NT2/D1 (cell line): Measurements from ENCODE around the gene TMC4.

Source experiments
- DNase-seq: peaks from one replicate; pipeline ENCODE4 v3.0.0-alpha.2; 2011; ENCODE audit warnings: low read depth, low spot score
- H3K27me3 ChIP-seq: 2 replicates; pipeline ENCODE4 v1.6.0; 2011; ENCODE audit warnings: mild to moderate bottlenecking; ENCODE audit not compliant: insufficient read length, insufficient read depth
- H3K36me3 ChIP-seq: 2 replicates; pipeline ENCODE4 v1.6.1; 2011; ENCODE audit warnings: mild to moderate bottlenecking, low read length, mixed read lengths; ENCODE audit not compliant: insufficient read depth, insufficient read length
- H3K4me1 ChIP-seq: 2 replicates; pipeline ENCODE4 v1.5.1; 2011; ENCODE audit not compliant: insufficient read depth, insufficient read length
- H3K4me3 ChIP-seq: 2 replicates; pipeline ENCODE4 v1.5.1; 2011; ENCODE audit warnings: low read depth; ENCODE audit not compliant: insufficient read length
- H3K9ac ChIP-seq: 2 replicates; pipeline ENCODE4 v1.6.0; 2011; ENCODE audit warnings: low read depth; ENCODE audit not compliant: insufficient read length
- H3K9me3 ChIP-seq: 2 replicates; pipeline ENCODE4 v1.5.1; 2011; ENCODE audit warnings: mild to moderate bottlenecking, low read length; ENCODE audit not compliant: insufficient read depth
- SUZ12 ChIP-seq: IDR thresholded peaks from 2 replicates; pipeline ENCODE4 v1.6.1; 2011; ENCODE audit not compliant: insufficient read length, insufficient read depth; ENCODE audit errors: extremely low read depth
- YY1 ChIP-seq: IDR thresholded peaks from 2 replicates; pipeline ENCODE4 v1.6.1; 2011; ENCODE audit not compliant: insufficient read length, insufficient read depth
- ZNF274 ChIP-seq: IDR thresholded peaks from 2 replicates; pipeline ENCODE4 v1.6.1; 2011; ENCODE audit warnings: mild to moderate bottlenecking, low read depth, low read length

The TMC4 gene

DNA sequence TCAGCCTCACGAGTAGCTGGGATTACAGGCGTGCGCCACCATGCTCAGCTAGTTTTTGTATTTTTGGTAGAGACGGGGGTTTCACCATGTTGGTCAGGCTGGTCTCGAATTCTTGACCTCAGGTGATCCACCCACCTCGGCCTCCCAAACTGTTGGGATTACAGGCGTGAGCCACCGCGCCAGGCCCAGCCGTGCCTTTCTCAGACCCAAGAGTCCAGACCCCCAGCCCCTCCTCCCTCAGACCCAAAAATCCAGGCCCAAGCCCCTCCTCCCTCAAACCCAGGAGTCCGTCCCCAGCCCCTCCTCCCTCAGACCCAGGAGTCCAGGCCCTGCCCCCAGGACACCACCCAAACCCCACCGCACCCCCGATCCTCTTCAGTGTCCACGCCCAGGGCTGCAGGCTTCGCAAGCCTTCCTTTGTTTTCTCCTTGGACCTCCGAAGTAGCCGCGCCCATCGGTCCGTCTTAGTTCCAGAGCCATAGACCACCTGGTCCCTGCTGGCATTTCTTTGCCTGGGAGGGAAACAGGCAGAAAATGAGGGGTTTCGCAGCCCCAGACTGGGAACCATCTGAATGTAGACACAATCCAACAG is 3.7 kb downstream of the TMC4 start:
- Histone ChIP-seq H3K9me3 (no peaks in the 10 kb centered on the region), H3K36me3 (no peaks in the 10 kb centered on the region), H3K27me3 (no peaks in the 10 kb centered on the region), H3K4me3 (no peak overlapping the region), H3K4me1 (peaks cover 11% of the 10 kb centered on the region), H3K9ac (no peak overlapping the region)
- no peak for DNase-seq
- TF ChIP-seq SUZ12: no peak

DNA sequence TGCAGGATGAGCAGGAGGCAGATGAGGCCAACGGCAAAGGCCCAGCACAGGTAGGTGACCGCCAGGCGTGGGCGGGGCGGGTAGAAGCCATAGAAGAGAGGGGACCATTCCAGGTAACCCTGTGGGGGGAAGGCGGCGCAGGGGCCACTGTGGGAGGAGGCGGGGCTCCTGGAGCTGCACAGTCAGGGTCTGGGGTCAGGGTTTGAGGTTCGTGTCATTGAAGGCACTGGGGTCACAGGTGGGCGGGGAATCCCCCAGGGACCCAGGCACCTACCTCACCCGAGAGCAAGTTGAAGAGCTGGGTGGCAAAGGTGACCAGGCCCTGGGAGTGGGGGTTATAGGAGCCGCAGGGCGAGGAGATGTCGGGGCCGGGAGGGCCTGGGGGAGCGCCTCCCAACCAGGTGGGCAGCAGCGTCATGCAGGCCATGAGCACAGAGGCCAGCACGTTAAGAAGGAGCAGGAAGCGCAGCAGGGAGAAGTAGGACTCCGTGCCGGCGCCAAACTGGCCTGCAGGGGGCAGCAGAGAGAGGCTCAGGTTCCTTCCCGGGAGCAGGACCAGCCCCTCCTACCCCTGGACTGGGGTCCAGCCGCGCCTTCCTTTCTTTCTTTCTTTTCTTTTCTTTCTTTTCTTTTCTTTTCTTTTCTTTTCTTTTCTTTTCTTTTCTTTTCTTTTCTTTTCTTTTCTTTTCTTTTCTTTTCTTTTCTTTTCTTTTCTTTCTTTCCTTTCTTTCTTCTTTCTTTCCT is 4.6 kb downstream of the TMC4 start:
- Histone ChIP-seq H3K4me3 (no peak overlapping the region), H3K9me3 (no peaks in the 10 kb centered on the region)

DNA sequence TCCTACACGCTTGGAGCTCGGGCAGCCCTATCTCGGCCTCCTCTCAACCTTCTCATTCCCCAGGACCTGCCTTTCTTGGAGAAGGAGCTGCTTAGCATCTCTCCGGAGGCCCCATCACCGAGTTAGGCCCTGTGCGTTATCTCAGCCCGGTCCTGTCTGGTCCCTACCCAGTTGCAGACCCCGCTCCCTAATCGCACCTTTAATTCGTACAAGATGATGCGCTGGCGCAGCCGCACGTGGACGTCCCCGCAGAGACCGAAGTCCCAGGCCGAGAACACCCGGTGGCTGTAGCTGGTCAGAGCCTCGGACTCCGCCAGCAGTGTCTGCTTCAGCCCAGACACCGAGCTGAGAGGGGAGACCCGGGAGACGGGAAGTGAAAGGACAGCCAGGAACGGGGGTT is 7.7 kb downstream of the TMC4 start:
- peaks cover 3% of the 10 kb centered on the region for H3K4me1 ChIP-seq
- H3K36me3 ChIP-seq: peaks cover 6% of the 10 kb centered on the region
- H3K27me3 ChIP-seq: no peaks in the 10 kb centered on the region
- no peak for TF ChIP-seq ZNF274
- TF ChIP-seq YY1: no peak
- no peak for TF ChIP-seq SUZ12
- DNase-seq: no peak
- H3K9me3 ChIP-seq: no peaks in the 10 kb centered on the region
- no peak overlapping the region for H3K4me3 ChIP-seq
- no peak overlapping the region for H3K9ac ChIP-seq

More for the DNA sequence above, 4.6 kb downstream of the TMC4 start:
- Histone ChIP-seq H3K27me3 (no peaks in the 10 kb centered on the region), H3K4me1 (peaks cover 9% of the 10 kb centered on the region), H3K9ac (no peak overlapping the region), H3K36me3 (peaks cover 2% of the 10 kb centered on the region)
- TF ChIP-seq ZNF274 (no peak), SUZ12 (no peak), YY1 (no peak)
- DNase-seq: no peak

DNA sequence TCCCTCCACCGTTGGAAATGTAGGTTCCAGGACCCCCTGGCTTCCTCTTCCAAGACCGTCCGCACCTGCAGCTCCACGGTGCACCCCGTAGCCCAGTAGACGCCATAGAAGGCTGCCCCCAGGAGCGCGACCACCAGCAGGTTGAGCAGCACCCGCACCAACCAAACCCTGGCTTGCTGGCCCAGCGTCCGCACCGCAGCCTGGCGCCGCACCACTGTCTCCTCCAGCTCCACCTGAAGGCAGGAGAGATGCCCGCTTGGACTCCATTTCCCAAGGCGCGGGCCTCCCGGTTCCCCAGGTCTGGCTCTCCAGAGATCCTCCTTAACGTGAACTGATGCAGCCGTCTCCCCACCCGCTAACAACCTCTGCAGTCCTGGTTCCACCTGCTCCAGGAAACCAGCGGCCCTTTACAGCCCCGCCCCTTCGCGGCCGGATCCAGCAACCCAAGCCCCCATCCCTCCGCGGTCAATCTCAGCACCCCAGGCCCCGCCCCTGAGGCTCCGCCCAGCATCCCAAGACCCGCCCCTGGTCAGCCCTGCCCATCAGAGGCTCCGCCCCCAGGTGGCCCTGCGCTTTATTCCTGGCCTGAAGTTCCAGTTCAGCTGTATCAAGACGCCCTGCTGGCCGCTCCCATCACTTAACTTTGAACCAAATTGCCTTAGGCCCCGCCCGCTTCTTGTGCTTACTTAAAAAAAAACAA is 8.4 kb downstream of the TMC4 start:
- no peaks in the 10 kb centered on the region for H3K9me3 ChIP-seq
- no peak overlapping the region for H3K4me3 ChIP-seq
- no peaks in the 10 kb centered on the region for H3K27me3 ChIP-seq
- H3K4me1 ChIP-seq: peaks cover 3% of the 10 kb centered on the region
- peaks cover 6% of the 10 kb centered on the region for H3K36me3 ChIP-seq
- H3K9ac ChIP-seq: no peak overlapping the region
- TF ChIP-seq ZNF274 (no peak), YY1 (no peak), SUZ12 (no peak)
- no peak for DNase-seq

DNA sequence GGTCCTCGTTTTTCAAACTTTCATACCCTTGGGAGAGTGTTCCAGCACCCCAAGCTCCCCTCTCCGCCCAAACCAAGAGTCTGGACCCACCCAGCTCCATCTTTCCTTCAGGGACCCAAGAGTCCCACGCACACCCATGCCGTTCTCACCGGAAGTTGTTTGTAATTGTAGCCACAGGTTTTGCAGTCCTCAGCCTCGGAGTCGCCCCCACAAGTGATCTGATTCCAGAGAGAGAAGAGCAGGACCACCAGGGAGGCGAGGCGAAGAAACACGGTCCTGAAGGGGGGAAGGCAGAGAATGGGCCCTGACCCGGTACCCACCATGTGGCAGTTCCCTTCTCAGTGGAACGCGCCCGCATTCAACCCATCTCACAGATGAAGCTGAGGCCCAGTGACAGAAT is 10.1 kb downstream of the TMC4 start:
- DNase-seq: no peak
- peaks cover 2% of the 10 kb centered on the region for H3K4me1 ChIP-seq
- H3K27me3 ChIP-seq: no peaks in the 10 kb centered on the region
- H3K9ac ChIP-seq: no peak overlapping the region
- no peaks in the 10 kb centered on the region for H3K9me3 ChIP-seq
- TF ChIP-seq YY1: no peak
- no peak for TF ChIP-seq ZNF274
- no peak for TF ChIP-seq SUZ12
- no peak overlapping the region for H3K4me3 ChIP-seq
- peaks cover 9% of the 10 kb centered on the region for H3K36me3 ChIP-seq

DNA sequence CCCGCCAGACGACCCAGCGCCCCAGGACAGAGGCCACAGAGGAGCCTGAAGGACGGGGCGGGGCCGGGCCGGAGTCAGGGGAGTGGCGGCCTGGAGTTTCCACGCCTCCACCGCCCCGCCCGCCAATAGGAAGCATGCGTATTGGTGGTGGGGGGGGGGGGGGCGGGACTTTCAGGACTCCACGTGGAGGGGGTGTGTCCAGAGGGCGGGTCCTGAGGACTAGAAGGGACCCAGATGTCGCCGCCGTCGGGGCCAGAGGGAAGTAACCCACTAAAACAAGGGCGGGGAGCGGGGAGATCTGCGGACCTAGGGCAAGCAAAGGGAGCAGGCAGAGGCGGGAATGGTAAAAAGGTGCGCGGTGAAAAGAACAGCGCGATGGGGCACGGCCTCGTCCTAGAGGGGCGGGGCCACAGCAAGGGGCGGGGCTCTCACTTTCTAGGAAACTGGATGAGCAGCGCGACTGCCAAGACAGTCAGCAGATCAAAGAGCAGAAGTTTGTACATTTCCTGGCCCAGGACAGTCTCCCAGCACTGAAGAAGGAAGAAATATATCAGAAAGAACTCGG is 10.6 kb downstream of the TMC4 start:
- H3K27me3 ChIP-seq: no peaks in the 10 kb centered on the region
- no peaks in the 10 kb centered on the region for H3K9me3 ChIP-seq
- H3K9ac ChIP-seq: no peak overlapping the region
- H3K4me1 ChIP-seq: peaks cover 2% of the 10 kb centered on the region
- no peak for TF ChIP-seq YY1
- no peak for TF ChIP-seq SUZ12
- TF ChIP-seq ZNF274: no peak
- peaks cover 12% of the 10 kb centered on the region for H3K36me3 ChIP-seq
- no peak overlapping the region for H3K4me3 ChIP-seq
- DNase-seq: no peak

DNA sequence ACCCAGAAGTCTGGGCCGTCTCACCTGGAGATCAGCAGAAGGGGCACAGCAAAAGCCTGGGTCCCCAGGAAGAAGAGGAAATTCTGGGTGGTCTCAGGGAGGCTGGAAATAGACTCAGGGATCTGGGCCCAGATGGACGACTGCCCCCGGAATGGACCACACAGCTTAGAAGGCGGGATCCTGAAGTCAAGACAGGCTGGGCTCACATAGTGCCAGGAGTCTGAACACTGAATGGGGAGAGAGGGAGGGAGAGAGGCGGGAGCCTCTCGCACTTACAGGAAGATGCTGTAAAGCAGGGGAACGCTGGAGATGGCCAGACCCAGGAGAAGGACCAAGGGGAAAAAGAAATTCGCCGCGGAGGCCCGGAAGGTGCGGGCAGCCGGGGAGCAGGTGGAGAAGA is 12.1 kb downstream of the TMC4 start:
- peak overlapping the region; percentile 81 for H3K9ac ChIP-seq
- peaks cover 26% of the 10 kb centered on the region for H3K36me3 ChIP-seq
- no peak for DNase-seq
- no peaks in the 10 kb centered on the region for H3K27me3 ChIP-seq
- TF ChIP-seq YY1 (no peak), ZNF274 (no peak), SUZ12 (no peak)
- H3K4me3 ChIP-seq: peak overlapping the region; percentile 67
- H3K4me1 ChIP-seq: peaks cover 2% of the 10 kb centered on the region
- no peaks in the 10 kb centered on the region for H3K9me3 ChIP-seq
